Right cardiac atrium (tissue), 5 donors: ENCODE results near the gene ESR2. TPM values are rescaled to one million over a fixed set of nuclear protein-coding genes. Genes with fewer than 3 reads are reported as not detected.
A peak's percentile ranks its signal among the peaks of the same experiment; 100 is the strongest.
"Not testable (repeated sequence)": the region's sequence is repeated elsewhere in the genome, so short reads cannot be mapped to it uniquely, and the experiment has no call there.

Source experiments
- ATAC-seq, 2 donors: fragments of 200-7000 bp; cut with Tn5 transposase; one replicate each; pipeline versions ENCODE4 v1.8.0 to v1.9.1; 2020; ENCODE audit warnings: moderate library complexity in 2 of 2, mild to moderate bottlenecking in 1 of 2
- DNase-seq, 3 donors: peaks; one replicate each; pipeline ENCODE4 v3.0.0-alpha.2; 2020
- H3K27ac ChIP-seq: one replicate; pipeline ENCODE4 v1.5.1; 2013; ENCODE audit warnings: mild to moderate bottlenecking, low read length, control low read depth, moderate library complexity
- H3K27me3 ChIP-seq: one replicate; pipeline ENCODE4 v1.6.1; 2013; ENCODE audit not compliant: control insufficient read depth, insufficient read depth
- H3K4me1 ChIP-seq: one replicate; pipeline ENCODE4 v1.6.1; 2013; ENCODE audit warnings: low read length; ENCODE audit not compliant: control insufficient read depth, insufficient read depth
- H3K4me3 ChIP-seq: one replicate; pipeline ENCODE4 v1.5.1; 2013; ENCODE audit warnings: low read length, control low read depth
- H3K9me3 ChIP-seq: one replicate; pipeline ENCODE4 v1.6.1; 2013; ENCODE audit warnings: low read length; ENCODE audit not compliant: control insufficient read depth
- WGBS: extraction: QIAGEN DNeasy Blood & Tissue Kit; methylation state at CpG from one replicate; pipeline ENCODE4 v1.1.7; 2013; 5-methylcytosine and 5-hydroxymethylcytosine counted together
- intact Hi-C, 4 donors: fragments of 100-400 bp; cut with DNase I; formaldehyde crosslinking; loops; one replicate each; pipeline versions ENCODE4 v1.11.0 to v1.14.0; 2022 to 2023
- polyA plus RNA-seq: library from polyadenylated mRNA; stranded (reverse); fragments of 200-250 nt; gene quantifications from one replicate; pipeline ENCODE4 v1.2.3, GENCODE V29; 2013
- total RNA-seq, 4 donors: library from RNA; stranded (reverse); fragmentation: NEBNext Ultra II Directional; extraction: Animal tissue kit (Norgen Biotek cat#: 25700); gene quantifications; one replicate each; pipeline ENCODE4 v1.2.1, GENCODE V29; 2021
- donor health status: healthy with polysubstance abuse.
- donor health status: DM: no; HTN: yes; CAD: no.
- donor health status: DM: no; HTN: no; CAD: no.
- donor health status: DM: no; HTN: yes; CAD: no; lungs with severe emphysema.
- donor health status: DM: yes; HTN: yes; CAD: no.

Gene ESR2
- total and polyA plus RNA-seq, 5 donors, result 0.11 to 0.60 (median 0.32) TPM

DNA sequence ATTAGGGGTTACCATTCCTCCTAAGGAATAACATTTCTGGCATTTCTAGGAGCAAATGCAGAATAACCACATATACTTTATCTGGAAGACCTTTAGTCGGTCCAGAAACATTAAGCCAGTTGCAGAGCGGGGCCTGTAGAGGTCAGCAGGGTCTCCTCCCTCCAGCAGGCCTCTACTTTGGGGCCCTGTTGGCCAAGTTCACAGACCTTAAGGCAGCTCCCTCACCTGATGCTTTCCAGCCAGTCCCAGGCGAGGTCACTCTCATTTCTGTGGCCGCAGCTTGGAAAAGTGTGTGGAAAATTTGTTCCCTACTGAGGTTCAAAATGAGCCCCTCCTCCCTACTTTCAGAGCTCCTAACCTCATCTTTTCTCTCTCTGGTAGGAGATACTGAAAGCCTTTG, 74.1 kb downstream of the ESR2 start:
- intact Hi-C loops, result no loop called here
- Histone ChIP-seq H3K9me3 (no peaks in the 10 kb centered on the region), H3K27ac (peak overlapping the region; percentile 76), H3K4me3 (no peak overlapping the region), H3K4me1 (peaks cover 4% of the 10 kb centered on the region), H3K27me3 (no peaks in the 10 kb centered on the region)
- no peak for ATAC-seq
- no peak for DNase-seq
- 72% methylated on average over 4 of the region's 4 CpGs for WGBS

DNA sequence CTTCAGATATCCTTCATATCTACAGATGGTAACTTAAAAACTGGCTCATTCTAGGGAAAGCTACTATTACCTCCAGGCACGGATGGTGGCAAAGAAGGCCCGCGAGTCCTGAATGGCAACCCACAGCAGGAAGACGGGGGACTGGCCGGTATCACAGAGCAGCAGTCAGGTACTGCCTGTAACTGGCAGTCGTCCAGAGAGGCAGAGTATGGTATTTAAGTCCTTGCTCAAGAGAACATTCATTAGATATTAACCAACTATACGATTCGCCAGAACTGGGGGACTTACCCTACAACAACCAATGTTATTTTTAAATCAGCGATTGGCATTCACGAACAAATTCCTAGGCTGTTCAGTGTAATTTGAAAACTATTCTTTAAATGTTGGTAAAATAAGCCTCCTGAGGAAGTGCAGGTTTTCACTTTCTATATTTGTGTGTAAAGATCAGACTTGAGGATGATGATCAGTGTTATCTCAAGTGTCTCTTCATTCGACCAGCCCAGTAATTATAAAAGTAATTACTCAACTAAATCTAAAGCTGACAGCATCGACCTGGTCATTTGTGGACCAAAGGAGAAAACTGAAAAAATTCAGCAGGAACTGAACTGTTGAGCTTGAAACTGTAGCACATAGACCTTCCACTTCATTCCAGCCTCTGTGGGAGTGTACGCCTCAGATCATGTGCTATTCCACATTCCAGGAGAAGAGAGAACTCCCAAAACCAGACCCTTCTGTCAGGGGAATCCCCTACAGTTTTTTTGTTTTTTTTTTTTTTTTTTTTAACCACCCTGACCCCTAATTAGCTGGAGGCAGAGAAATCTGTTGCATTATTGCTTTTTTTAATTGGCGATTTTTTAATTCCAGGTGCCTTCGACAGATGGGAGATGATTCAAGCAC, 75.6 kb downstream of the ESR2 start:
- Histone ChIP-seq H3K9me3 (no peaks in the 10 kb centered on the region), H3K27ac (peak overlapping the region; percentile 67), H3K4me1 (peaks cover 4% of the 10 kb centered on the region), H3K4me3 (no peak overlapping the region), H3K27me3 (no peaks in the 10 kb centered on the region)
- ATAC-seq, result peak in 1 of 2 donors; percentile 47
- DNase-seq, result peak in 2 of 3 donors; percentile 47 to 66
- WGBS, result 63% methylated on average over 15 of the region's 15 CpGs
- intact Hi-C loops, result no loop called here

DNA sequence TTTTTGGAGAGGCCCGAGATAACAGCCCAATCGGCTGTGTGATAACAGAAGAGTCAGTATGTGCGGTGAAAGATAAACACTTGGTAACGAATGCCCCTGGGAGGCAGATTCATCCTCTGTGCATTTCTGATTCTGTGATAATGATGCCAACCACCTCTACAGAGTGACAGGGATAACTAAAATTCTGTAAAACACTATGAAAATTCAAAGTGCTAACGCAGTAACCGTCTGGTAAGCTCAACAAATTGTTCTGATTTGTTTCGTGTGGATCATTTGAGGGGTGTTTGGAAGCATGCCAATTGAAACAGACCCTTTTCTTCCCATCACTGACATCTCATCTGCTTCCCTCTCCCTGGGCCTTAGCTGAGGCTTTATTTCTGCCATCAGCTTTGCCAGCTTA, 76.3 kb downstream of the ESR2 start:
- intact Hi-C loops, result no loop called here
- Histone ChIP-seq H3K4me1 (peaks cover 4% of the 10 kb centered on the region), H3K27ac (peak overlapping the region; percentile 72), H3K27me3 (no peaks in the 10 kb centered on the region), H3K9me3 (no peaks in the 10 kb centered on the region), H3K4me3 (no peak overlapping the region)
- DNase-seq (no peak), ATAC-seq (no peak)
- 51% methylated on average over 7 of the region's 7 CpGs for WGBS

GRCh38 chr14:64217308-64217707, 76.9 kb downstream of the ESR2 start:
- H3K4me3 ChIP-seq, result no peak overlapping the region
- peak overlapping the region; percentile 68 for H3K27ac ChIP-seq
- 51% methylated on average over 4 of the region's 4 CpGs for WGBS
- peaks cover 4% of the 10 kb centered on the region for H3K4me1 ChIP-seq
- intact Hi-C loops, result no loop called here
- ATAC-seq, result no peak
- H3K27me3 ChIP-seq, result no peaks in the 10 kb centered on the region
- no peaks in the 10 kb centered on the region for H3K9me3 ChIP-seq
- DNase-seq, result no peak

- Histone ChIP-seq H3K4me1 (peaks cover 4% of the 10 kb centered on the region), H3K27ac (no peak overlapping the region), H3K9me3 (no peaks in the 10 kb centered on the region), H3K27me3 (no peaks in the 10 kb centered on the region), H3K4me3 (no peak overlapping the region)
- intact Hi-C loops, result no loop called here
- DNase-seq (no peak), ATAC-seq (no peak)
- 87% methylated on average over 13 of the region's 13 CpGs for WGBS
These were observed 78.2 kb downstream of the ESR2 start for GRCh38 chr14:64215978-64216377.

GRCh38 chr14:64215274-64215673, 78.9 kb downstream of the ESR2 start:
- WGBS, result 94% methylated on average over 10 of the region's 10 CpGs
- DNase-seq (no peak), ATAC-seq (no peak)
- Histone ChIP-seq H3K27ac (no peak overlapping the region), H3K27me3 (no peaks in the 10 kb centered on the region), H3K4me1 (peaks cover 4% of the 10 kb centered on the region), H3K9me3 (no peaks in the 10 kb centered on the region), H3K4me3 (no peak overlapping the region)
- intact Hi-C loops, result no loop called here

- no peak for ATAC-seq
- H3K27me3 ChIP-seq, result no peaks in the 10 kb centered on the region
- no peaks in the 10 kb centered on the region for H3K9me3 ChIP-seq
- peaks cover 6% of the 10 kb centered on the region for H3K4me1 ChIP-seq
- WGBS, result 84% methylated on average over 15 of the region's 15 CpGs
- DNase-seq, result no peak
- H3K4me3 ChIP-seq, result peak overlapping the region; percentile 52
- intact Hi-C loops, result no loop called here
- peak overlapping the region; percentile 74 for H3K27ac ChIP-seq
These were observed 80.2 kb downstream of the ESR2 start for GRCh38 chr14:64213853-64214570.

- Histone ChIP-seq H3K27ac (peak overlapping the region; percentile 24), H3K27me3 (no peaks in the 10 kb centered on the region), H3K9me3 (no peaks in the 10 kb centered on the region), H3K4me1 (peaks cover 6% of the 10 kb centered on the region), H3K4me3 (no peak overlapping the region)
- ATAC-seq (no peak), DNase-seq (no peak)
- intact Hi-C loops, result no loop called here
- 90% methylated on average over 5 of the region's 5 CpGs for WGBS
These were observed 81.1 kb downstream of the ESR2 start for GRCh38 chr14:64213086-64213485.

DNA sequence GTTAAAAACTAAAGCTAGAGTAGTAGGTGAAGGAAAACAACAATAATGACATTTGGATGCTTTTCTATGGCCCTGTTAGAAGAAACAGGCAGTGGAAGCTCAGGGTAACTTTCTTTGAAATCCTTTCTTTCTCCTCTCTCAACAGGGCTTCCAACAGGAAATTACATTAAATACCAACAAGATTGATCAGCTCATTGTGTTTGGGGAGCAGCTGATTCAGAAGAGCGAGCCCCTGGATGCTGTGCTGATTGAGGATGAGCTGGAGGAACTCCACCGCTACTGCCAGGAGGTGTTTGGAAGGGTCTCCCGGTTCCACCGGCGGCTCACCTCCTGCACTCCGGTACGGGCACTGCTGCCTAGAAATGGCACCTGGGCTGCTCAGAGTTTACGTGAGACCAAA, 81.5 kb downstream of the ESR2 start:
- intact Hi-C loops, result no loop called here
- H3K9me3 ChIP-seq, result no peaks in the 10 kb centered on the region
- H3K4me3 ChIP-seq, result no peak overlapping the region
- peaks cover 6% of the 10 kb centered on the region for H3K4me1 ChIP-seq
- DNase-seq (no peak), ATAC-seq (no peak)
- H3K27ac ChIP-seq, result no peak overlapping the region
- 96% methylated on average over 8 of the region's 8 CpGs for WGBS
- H3K27me3 ChIP-seq, result no peaks in the 10 kb centered on the region

DNA sequence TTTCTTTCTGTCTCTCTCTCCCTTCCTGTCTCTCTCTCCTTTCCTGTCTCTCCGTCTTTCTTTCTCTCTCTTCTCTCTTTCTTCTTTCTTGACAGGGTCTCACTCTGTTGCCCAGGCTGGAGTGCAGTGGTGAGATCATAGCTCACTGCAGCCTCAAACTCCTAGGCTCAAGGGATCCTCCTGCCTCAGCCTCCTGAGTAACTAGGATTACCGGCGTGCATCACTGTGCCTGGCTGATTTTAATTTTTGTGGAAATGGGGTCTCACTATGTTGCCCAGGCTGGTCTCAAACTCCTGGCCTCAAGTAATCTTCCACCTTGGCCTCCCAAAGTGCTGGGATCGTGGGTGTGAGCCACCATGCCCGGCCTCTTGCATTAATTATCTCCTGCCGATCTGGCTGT, 83.3 kb downstream of the ESR2 start:
- H3K27ac ChIP-seq, H3K27me3 ChIP-seq, H3K4me3 ChIP-seq, intact Hi-C loops, ATAC-seq, H3K4me1 ChIP-seq, DNase-seq, H3K9me3 ChIP-seq: not testable (repeated sequence)
- WGBS, result 85% methylated on average over 6 of the region's 6 CpGs

GRCh38 chr14:64210216-64210615, 84.0 kb downstream of the ESR2 start:
- Histone ChIP-seq H3K9me3 (no peaks in the 10 kb centered on the region), H3K27ac (peak overlapping the region; percentile 79), H3K27me3 (no peaks in the 10 kb centered on the region), H3K4me3 (no peak overlapping the region), H3K4me1 (peaks cover 4% of the 10 kb centered on the region)
- 82% methylated on average over 12 of the region's 12 CpGs for WGBS
- ATAC-seq (no peak), DNase-seq (no peak)
- intact Hi-C loops, result no loop called here
